Kidney capillary endothelial cell (primary cell): ENCODE data around the gene MEIOSIN.
"Not testable (repeated sequence)": the region's sequence is repeated elsewhere in the genome, so short reads cannot be mapped to it uniquely, and the experiment has no call there.

Experiments
- DNase-seq: peaks from one replicate; pipeline ENCODE4 v3.0.0-alpha.2; 2018; ENCODE audit warnings: low spot score

The MEIOSIN gene, protein sequence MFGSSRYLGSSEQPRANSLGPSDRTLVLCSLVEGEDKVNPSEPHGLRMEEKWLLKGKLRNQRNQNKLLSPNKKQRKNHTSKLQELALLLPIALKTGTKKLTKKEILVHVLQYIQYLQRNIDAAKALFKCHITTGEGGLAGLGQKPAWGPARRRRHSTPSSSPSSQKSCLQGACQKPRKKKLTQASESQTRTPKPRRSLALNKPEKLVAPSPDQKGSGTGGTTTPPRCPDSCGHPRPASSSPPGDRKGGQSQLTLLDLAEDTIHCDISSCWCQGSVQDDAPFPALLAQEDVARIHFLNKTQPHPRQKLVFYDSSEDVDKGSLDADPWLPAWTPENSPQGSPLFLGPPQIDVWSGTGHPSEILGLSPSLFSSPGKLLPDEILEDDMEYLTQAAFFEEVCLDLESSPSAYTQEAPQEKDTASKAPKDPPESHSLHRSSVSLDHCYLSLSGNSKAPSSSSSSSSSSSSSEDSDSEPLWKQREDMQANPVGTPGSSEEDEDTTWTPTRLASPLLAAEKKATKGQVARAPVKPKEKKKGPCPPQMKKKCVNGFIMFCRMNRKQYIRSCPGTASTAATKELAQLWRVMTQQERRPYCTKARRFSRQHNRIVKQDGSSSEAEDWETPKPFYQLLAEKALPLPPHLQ

DNA sequence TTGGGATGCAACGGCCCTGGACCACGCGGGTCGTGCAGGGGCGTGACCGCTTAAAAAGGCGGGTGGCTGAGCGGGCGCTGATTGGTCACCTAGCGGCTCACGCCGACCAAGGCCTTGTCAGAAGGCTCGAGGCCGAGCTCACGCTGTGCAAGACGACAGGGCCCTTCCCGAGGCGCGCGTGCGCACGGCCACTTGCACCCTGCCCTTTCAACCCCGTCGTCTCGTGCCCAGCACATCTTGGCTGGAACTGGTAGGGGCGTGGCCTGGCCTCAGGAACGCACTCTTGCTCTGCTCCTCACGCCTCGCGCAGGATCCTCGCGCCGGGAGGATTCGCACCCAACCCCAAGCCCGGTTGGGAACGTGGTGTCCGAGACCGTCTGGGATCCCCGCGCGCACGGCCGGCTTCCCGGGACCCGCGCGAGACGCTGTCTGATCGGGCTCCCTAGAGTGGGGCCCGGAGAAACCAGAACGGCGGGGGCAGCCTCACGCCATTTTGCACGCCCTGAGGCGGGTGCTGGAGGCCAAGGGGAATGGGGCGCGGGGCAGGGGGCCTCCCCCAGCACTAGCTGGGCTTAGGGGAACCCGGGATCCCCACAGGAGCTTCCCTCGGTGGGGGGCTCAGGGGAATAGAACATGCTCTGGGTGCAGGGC, at the start of gene MEIOSIN:
TSS of gene MEIOSIN (plus strand) at position 280 of the 651 bp plus-strand sequence. CDS start 1,938 bp downstream, outside the sequence.
- no peak for DNase-seq

DNA sequence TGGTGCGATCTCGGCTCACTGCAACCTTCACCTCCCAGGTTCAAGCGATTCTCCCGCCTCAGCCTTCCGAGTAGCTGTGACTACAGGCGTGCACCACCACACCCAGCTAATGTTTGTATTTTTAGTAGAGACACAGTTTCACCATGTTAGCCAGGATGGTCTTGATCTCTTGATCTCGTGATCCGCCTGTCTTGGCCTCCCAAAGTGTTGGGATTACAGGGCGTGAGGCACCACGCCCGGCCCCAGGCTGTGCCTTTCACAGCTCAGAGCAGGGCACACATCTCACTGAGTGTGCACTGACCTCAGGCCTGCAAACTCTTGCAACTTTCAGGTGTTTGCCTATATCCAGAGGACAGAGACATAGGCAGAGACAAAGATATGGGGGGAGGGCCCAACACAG, 48.2 kb upstream of the MEIOSIN start:
- DNase-seq = not testable (repeated sequence)

DNA sequence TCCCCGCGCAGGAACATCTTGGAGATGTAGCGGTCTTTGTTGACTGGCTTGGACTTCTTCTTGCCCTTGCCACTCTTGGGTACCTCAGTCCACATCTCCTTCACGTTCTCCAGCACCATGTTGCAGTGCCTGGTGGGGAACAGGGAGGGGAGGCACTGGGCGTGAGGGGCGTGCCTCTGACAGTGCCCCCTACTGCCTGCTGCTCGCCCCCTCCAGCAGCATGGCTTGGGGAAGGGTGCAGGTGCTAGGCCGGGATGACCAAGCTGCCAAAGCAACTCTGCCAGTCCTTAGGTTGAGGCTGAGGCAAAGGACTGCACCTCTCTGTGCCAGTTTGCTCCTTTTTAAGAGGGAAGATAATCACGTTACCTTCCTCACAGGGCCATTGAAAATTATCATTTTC, 45.6 kb upstream of the MEIOSIN start:
- DNase-seq = no peak

DNA sequence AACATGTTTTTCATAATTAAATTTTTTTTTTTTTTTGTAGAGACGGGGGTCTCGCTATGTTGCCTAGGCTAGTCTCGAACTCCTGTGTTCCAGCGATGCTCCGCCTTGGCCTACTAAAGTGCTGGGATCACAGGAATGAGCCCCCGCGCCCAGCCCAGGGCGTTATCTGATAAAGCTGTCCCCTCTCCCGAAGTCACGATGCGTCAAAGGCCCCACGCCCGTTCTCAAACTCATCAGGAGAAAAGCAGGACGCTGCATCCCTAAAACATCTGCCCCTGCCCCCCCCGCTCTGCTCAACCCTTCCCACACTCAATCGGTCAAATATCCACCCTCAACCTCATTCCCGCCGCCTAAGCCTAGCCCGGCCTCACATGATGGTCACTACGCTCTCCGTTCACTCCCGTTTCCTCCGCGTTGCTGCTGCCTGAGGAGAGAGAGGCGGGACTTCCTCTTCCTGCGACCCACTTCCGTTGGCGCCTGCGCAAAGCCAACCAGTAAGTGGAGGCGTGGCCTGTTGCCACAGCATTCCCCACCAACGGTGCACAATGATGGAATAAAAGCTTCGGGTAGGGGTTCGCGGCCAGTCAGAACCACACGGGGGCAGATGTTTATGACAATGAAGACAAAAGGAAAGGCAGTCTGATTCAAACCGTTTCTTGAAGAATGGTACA, 41.6 kb upstream of the MEIOSIN start, which contains the start of gene SNRPD2:
TSS of gene SNRPD2 (minus strand) at position 438 of the 671 bp plus-strand sequence. CDS start at position 373, 65 bp downstream.
- peak; percentile 93 for DNase-seq

DNA sequence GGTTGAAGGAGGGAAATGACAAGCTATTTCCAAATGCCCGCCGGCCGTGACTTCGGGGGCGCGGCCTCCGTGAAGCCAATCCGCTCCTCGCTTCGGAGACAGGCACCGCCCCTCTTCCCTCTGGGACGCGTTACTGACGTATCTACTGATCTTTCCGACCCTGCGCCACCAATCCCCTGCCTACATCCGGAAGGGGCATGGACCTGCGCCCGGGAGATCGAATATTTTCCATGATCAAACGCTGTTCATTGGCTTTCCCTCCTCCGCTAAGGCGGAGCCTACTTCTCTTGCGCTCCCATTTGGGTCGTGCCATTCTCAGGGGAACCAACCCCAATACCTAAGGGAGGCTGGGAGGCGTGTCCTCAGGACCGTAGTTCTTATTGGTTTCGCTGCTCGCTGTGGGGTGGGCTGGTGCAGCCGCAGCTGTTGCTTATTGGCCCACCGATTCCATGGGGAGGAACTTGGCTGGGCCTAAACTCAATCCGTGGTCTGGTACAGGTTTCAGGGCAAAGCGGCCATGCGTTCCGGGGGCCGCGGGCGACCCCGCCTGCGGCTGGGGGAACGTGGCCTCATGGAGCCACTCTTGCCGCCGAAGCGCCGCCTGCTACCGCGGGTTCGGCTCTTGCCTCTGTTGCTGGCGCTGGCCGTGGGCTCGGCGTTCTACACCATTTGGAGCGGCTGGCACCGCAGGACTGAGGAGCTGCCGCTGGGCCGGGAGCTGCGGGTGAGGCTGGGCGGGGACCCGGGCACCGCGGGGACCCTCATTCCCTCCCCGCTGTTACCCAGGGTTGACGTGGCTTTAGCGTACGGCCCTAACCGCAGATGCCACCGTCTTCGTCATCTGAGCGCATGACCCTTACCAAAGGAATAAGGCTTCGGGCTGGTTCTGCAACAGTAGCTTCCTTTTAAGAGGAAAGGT, 40.8 kb upstream of the MEIOSIN start, which contains the start of gene QPCTL:
TSS of gene QPCTL (plus strand) at position 480 of the 919 bp plus-strand sequence. CDS start at position 518, 38 bp downstream.
- peak; percentile 99 for DNase-seq

DNA sequence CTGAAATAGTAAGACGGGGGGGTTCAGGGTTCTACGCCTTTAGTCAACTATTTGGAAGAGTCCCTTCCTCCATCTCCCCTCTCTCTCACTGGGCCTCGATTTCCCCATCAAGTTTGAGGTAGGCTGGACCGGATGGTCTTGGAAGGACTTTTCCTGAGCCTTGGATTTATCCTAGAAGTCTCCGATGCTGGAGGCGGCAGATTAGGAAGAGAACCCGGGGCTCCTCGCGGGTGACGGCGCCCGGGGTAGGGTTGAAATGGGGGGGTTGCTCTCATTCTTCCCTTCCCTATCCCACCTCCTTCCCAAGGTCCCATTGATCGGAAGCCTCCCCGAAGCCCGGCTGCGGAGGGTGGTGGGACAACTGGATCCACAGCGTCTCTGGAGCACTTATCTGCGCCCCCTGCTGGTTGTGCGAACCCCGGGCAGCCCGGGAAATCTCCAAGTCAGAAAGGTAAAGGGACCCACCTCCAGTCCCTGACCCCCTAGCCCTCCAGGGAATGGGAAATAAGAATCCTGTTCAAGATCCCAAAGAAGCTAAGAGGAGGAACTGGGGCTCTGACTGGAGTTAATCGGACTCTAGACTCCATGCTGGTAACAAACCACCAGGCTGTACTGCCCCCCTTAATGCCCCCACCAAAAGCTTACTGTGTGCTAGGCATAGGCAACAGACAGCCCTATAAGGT, 40.0 kb upstream of the MEIOSIN start:
- DNase-seq = peak; percentile 59

DNA sequence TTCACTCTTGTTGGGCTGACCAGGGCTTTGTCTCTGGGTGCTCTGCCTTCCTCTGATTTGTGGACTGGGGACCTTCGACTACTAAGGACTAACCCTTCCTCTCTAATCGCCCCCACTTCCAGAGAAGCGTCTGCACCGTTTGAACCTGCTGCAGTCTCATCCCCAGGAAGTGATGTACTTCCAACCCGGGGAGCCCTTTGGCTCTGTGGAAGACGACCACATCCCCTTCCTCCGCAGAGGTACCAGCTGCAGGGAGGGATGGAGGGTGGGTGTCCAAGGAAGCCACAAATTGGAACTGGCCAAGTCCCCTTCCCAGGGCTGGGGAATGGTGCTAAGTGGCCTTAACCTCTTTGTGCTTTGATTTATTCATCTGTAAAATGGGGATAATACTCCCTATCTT, 31.6 kb upstream of the MEIOSIN start:
- DNase-seq = no peak

DNA sequence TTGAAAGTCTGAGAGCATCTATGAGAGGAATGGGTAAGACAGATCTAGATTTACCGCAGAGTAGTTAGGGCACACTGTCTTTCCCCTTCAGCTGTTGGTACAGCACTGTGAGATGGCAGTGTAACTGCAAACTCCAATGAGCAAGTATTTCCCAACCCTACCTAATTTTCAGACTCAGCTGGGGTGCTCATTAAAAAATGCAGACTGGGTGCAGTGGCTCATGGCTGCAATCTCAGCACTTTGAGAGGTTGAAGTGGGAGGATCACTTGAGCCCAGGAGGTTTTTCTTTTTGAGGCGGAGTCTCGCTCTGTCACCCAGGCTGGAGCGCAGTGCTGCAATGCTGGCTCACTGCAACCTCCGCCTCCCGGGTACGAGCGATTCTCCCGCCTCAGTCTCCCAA, 28.1 kb upstream of the MEIOSIN start:
- no peak for DNase-seq

DNA sequence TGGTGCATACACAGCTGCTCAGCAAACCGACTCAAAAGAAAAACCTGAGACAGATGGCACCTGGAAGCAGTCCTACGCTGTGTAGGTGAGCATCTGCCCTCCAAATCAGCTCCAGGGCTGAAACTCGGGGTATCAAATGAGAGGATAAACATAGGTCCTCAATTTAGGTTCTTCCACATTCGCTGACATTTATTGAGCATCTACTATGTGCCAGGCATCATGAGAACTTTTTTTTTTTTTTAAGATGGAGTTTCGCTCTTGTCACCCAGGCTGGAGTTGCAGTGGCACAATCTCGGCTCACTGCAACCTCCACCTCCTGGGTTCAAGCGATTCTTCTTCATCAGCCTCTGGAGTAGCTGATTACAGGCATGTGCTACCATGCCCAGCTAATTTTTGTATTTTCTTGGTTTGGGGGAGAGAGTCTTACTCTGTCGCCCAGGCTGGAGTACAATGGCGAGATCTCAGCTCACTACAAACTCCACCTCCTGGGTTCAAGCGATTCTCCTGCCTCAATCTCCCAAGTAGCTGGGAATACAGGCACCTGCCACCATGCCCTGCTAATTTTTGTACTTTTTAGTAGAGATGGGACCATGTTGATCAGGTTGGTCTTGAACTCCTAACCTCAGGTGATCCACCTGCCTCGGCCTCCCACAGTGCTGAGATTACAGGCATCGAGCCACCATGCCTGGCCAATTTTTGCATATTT, 27.4 kb upstream of the MEIOSIN start:
- DNase-seq = no peak

DNA sequence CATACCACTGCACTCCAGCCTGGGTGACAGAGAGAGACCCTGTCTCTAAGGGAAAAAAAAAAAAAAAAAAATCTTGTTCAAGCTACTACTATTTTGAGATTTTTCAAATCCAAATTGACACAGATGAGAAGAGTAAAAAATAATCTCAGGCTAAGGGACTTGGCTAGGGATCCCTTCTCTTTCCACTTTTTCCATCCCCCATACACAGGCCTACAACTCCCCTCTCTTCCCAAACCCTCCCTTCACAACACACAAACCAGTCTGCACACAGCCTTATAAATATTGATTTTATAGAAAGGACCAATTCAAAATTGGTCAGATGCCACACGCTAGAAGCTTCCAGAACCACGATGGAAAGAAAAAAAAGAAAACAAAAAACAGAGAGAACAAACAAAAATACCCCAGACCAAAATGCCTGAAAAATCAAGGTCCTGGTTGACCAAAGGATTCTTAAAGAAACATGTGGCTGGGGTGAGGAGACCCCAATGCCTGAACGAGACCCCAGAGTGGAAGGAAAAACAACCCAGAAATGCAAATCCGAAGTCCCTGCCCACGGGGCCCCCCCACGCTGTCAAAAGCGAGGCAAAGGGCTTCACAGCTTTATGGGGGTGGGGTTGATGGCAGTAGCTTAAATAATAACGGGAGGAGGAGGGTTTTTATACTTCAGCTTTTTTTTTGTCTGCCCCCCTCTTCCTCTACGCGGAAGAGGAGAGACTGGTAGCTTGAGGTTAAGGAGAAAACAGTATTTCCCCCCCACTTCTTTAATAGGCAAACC, 22.7 kb upstream of the MEIOSIN start:
- no peak for DNase-seq

DNA sequence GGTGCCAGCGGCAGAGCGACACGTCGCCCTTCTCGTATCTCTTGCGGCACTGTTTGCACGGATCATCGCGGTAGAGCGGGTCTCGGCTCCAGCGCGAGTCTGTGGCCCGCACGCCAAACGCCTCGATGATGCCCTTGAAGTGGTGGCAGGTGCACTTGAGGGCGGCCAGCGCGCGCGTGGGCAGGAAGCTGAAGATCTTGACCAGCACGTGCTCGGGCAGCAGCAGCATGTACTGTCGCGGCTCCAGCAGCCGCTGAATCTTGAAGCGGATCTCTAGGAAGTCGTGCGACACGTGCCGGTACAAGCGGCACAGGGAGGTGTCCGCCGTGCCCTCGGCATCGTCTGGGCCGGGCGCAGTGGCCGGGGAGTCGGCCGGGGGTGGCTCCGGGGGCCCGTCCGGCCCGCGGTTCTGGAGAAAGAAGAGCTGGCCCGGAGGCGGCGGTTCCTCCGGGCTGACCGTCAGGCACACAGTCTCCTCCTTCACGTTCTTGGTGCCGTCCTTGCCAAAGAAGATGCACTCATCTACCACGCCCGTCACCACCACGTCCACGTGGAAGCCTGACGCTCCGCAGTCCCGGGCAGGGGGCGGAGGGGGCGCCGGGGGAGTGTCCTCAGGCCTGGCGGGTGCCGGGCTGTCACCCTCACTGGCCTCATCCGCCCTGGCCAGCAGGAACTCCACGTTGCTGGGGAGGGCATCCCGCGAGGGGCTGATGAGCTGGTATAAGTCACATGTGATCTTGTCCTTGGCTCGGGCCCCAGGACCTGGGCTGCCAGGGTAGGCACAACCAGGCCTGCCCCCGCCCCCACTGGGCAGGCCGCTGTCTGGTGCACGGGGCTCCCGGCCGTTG, 21.2 kb upstream of the MEIOSIN start:
- no peak for DNase-seq

DNA sequence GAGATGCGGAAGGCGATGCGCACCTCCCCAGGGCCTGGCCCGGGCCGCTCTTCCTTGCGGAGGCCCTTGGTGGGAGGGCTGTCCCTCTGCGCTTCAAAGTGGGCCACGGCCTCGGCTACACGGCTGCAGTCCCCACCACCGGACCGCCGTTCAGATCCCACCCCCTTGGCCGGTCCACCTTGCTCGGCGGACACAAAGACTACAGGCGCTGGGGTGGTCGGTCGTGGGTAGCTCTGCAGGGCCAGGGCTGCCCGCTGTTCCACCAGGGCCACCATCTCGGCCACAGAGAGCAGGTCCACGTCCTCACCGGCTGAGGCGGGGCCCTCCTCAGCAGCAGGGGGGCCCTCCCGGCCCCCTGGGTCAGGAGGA, 20.6 kb upstream of the MEIOSIN start:
- DNase-seq = no peak

DNA sequence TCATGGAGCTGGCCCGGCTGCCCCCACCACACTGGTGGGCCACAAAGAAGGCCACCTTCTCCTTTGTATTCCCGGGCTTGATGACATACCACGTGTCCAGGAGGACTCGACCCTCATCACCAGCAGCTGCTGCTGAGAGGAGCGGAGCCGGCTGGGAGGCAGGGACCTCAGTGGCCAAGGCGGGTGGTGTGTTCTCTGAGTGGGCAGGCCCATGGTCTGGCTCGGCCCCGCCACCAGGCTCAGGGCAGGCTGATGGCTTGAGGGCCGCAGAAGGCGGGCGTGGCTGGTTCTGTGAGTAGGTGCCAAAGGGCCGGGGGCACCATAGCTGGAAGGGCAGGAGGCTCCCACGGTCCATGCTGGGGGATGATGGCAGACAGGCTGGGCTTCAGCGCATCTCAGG, 20.1 kb upstream of the MEIOSIN start:
- no peak for DNase-seq

DNA sequence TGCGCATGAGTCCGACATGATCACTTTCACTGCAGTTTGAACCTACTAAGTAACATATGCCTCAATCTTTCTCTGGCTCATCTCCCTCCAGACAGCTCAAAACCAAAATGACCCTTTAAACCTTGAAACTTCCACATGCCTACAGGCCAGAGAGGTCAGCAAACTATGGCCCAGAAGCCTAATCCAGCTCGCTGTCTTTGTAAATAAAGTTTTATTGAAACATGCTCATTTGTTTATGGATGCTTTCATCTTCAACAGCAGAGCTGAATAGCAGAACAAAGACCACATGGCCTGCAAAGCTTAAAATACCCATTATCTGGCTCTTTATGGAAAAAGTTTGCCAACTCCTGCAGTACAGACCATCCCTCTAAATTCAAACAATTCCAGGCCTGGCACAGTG, 18.1 kb upstream of the MEIOSIN start:
- DNase-seq = no peak

DNA sequence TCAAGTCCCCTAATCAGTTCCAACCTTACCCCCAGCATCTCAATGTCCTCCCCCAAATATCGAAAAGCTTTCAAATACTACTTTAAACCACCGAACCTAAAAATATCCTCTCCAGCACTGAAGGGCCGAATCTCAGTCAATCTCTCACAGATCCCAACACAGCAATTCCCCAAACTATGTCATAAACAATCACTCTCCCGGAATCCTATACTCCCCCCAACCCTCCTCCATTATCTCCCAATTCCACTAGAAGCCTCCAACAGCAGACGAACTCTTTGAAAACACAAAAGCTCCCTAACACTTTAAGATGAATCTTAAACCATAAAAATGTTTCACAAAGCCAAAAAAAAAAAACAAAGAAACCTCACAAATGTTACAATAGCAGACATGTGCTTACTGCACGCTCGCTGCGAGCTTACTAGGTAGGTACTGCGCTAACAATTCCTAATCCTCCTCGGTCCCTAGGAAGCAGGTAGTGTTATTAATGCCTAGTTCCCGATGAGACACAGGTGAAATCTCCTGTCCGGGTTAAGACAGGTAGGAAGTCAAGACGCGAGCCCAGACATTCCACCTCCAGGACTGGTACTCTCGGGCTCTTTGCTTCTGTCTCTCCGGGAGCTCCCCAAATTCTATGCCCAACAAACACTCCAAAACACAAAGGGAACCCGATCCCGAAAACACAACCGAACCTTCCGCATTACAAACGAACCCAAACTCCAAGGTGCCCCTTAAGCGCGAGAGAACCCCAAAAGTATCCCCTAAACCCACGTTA, 16.7 kb upstream of the MEIOSIN start:
- DNase-seq = peak; percentile 16

DNA sequence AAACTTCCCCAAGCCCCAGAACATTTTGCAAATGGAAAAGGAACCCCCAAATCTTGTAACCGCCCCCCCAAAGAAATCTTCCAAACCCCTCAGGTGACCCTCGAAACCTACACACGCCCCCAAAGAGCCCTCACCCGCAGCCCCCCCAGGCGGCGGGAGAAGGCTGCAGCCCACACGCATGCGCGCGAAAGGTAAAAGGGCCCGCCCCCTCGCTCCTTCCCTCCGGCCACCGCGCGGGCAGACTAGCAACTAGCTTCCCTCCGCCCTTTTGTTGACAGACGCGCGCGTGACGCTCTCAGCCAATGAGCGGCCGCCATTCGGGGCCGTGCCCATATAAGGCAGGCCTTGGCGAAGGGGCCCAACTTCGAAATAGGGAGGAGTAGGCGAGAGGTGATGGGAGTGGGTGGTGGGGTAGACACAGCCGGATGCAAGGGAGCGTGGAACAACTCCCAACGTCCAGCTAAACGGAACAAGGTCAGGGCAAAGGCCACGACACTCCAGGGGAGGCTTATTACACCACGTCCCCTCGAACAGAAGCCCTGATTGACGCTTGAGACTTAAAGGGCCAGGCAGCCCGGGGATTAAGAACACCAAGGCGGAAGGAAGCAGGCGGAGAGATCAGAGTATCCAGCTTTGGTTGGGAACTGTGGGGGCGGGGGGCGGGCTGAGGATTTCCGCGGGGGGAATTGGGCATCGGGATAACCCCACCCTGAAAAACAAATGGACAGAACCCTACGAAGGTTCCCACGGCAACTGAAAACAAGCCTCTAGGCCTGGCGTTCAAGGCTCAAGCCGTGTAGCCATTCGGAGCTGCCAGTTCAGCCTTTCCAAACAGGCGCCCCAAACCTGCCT, 15.9 kb upstream of the MEIOSIN start:
- peak; percentile 99 for DNase-seq
